Activated CD8-positive, alpha-beta memory T cell treated with anti-CD3 and anti-CD28 coated beads for 1 hour (primary cell): ENCODE measurements around the gene SSUH2.
"Not testable (repeated sequence)": the region's sequence is repeated elsewhere in the genome, so short reads cannot be mapped to it uniquely, and the experiment has no call there.

Source experiments
- DNase-seq, 2 donors: peaks; one replicate each; pipeline ENCODE4 v3.0.0-alpha.2; 2020; ENCODE audit warnings: low read depth in 1 of 2; ENCODE audit errors: extremely low read depth in 1 of 2

The SSUH2 gene

DNA sequence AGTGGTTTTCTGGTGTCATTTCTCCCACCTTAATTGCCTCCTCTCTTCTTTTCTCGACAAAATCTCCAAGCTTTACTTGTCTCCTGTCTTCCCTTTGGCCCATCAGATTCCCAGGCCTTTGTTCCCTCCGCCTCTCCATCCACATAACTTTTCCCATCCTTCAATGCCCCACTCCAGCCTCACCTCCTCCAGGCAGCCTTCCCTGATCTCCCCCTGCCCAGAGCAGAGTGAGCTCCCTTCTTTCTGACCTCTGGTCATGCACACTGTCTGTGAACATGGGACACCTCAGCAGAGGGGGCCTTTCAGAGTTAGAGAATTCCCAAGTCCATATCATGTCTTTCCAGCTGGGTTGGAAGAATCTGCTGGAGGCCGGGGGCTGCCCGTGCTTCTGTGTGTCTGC is 14.6 kb upstream of the SSUH2 start:
- DNase-seq = no peak

DNA sequence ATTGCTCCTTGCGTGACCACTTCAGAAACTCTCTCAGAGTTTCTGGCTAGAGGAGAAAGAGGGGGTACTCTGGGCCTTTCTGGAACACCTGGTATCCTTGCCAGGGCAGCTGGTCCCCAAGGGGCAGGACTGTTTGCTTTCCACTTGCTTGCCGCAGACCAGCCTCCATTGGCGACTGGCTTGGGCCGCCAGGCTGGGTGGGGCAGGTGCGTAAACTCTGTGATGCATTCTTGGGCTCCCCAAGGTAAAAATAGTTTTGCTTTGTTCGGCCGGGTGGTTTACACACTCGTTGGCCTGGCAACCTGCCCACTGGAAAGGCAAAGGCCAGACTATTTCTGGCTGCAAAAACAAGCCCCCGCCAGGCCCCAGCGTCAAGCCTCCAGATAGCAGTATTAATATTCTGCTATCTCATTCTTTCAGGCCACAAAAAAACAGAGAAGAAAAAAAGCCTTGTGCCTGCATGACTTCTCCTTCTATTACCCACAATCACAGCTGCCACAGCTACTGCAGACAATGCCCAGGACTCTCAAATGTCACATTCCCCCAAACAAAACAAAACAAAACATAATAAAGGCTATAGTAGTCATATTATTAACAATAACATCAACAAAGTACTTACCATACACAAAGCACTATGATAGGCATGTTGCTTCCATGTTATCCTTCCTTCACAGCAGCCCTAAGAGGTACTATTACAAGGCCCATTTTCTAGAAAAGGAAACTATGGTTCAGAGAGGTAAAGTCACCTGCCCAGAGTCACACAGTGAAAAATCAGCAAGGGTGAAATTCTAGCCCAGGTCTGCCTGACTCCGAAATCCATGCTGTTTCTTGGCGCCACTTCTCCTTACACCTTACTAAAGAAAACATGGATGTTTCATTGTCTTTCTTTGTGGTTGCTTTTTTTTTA is 14.0 kb upstream of the SSUH2 start:
- no peak for DNase-seq

DNA sequence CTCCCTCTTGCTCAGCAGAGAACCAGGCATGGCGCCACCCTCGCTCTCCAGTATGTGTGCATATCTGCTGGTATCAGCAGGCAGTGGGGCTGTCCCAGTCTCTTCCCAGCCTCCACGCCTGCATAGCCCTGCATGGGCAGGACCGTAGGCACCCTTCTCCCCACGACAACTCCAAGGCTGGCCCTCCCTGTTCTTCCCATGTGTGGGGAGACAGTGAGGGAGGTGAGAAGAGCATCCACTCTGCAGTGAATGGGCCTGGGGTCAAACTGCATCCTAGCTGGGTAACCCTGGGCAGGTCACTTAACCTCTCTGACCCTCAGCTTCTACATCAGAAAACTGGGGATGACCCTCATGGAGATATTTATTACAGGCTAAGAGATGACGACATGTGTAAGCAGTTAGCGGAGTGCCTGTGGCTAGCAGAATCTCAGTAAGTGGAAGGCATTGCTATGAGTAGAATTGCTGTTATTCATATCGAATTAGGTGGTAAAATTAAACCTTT is 13.3 kb upstream of the SSUH2 start:
- no peak for DNase-seq

DNA sequence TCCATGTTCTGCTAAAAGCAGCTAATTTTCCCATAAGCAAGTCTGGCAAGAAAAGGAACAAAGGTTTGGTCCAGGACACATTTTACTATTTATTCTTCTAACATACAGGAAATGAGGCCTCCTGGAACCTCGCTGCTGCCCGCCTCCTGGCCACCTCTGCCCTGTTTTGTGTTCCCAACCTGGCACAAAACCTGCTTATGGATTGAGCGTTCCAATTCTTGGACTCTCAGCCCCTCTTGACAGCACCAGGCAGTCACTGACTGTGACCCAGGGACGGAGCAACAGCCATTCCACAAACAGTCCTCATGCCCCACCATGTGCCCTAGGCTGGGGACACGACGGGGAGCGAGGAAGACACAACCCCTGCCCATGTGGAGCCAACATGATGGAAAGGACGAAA is 11.6 kb upstream of the SSUH2 start:
- no peak for DNase-seq

DNA sequence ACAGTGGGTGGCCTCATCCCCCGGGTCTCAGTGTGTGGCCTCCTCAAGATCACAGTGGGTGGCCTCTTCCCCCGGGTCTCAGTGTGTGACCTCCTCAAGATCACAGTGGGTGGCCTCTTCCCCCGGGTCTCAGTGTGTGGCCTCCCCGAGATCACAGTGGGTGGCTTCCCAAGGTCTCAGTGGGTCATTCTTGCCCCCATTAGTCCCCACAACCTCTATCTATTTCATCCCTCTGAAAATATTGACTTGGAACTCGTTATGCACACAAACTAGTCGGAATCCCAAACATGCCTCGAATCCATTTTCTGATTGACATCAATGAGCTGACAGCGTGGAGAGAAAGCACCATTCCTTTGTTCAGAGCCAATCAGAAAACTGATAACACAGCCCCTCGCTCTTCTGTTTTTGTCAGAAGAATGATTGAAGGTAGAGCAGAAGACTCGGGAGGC is 10.8 kb upstream of the SSUH2 start:
- DNase-seq = no peak

DNA sequence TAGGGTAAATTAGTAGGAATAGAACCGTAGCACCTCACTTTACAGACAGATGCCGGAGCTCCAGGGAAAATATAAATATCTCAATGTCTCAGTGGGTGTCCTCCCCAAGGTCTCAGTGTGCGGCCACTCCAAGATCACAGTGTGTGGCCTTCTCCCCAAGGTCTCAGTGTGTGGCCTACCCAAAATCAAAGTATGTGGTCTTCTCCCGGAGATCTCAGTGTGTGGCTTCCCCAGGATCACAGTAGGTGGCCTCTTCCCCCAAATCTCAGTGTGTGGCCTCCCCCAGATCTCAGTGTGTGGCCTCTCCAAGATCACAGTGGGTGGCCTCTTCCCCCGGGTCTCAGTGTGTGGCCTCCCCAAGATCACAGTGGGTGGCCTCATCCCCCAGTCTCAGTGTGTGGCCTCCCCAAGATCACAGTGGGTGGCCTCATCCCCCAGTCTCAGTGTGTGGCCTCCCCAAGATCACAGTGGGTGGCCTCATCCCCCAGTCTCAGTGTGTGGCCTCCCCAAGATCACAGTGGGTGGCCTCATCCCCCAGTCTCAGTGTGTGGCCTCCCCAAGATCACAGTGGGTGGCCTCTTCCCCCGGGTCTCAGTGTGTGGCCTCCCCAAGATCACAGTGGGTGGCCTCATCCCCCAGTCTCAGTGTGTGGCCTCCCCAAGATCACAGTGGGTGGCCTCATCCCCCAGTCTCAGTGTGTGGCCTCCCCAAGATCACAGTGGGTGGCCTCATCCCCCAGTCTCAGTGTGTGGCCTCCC is 10.2 kb upstream of the SSUH2 start:
- not testable (repeated sequence) for DNase-seq

DNA sequence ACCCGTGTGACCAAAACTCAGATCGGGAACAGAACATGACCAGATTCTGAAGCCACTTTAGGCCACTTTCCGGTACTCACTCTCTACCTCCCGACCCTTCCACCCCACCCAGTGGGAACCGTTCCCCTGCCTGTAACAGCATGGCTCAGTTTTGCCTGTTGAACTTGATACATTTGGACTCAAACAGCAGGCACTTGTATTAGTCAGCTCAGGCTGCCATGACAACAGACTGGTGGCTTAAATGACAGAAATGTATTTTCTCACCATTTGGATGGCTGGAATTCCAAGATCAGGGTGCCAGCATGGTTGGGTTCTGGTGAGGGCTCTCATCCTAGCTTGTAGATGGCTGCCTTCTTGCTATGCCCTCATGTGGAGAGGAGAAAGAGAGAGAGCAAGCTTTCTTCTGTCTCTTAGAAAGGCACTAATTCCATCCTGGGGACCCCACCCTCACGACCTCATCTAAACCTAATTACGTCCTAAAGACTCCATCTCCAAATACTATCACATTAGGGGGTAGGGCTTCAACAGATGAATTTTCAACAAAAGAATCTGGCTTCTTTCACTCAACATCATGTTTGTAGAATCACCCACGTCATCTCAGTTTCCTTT is 9.3 kb upstream of the SSUH2 start:
- no peak for DNase-seq

DNA sequence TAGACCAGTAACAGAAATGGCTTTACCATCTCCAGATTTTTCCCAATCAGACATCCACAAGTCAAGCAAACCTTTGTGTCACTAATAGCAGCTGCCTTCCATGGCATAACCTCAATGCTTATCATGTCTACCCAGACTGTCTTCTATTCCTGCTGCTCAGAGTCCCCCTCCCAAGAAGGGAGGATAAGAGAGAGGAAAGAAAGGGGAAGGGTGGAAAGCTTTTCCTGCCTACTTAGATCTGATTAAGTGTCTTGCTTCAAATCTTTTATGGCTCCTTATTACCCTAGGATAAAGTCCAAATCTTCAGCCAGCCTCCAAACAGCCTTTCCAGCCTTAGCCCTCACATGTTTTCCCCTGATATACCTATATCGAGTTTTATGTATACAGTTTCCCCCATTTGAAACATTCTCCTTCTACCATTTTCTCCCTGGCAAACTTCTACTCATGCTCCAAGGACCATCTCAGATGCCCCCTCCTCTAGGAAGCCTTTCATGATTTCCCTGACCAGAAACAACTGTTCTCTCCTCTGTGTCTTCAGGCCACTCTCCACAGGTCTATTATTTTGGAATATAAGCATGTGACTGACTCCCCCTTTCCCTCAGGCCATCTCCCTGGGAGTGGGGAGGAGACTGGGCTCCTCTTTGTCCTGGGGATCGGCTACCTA is 7.9 kb upstream of the SSUH2 start:
- no peak for DNase-seq

DNA sequence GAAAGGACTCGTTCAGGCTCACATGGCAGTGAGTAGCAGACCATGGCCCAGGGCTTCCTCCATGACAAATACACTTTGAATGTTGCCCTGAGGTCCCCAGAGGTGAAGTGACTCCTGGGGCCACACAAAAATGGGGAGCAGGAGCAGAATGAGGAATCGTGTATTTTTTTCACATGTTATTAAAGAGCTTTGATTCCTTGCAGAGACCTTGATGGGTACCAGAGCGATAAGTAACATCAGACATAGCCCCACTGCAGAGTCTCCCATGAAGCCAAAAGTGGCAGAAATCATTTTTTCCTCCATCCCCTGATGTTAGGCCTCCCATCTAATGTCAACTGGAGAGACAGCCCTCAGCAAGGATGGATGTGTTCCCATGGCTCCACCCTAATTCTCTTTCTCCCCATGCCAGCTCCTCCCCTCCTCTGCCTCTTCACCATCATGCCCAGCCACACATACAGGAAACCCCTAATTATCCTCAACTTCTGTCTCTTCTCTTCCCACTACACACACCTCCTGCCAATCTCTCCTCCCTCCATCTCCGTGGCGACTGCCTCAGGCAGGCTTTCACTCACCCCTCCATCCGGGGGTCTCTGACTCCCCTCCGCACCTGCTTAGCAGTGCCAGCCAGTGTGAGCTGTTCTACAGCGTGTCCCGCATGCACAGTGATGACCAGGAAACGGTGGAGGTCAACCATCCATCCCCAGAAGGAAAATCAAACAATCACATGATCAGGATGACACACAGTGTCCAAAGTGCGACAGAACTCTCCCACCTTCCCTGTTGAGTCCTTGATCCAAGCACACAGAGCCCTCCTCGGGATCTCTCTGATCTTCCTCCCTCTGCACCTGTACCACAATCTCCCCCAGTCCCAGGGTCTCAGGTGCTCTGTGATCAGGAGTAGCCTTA is 7.1 kb upstream of the SSUH2 start:
- DNase-seq = no peak

DNA sequence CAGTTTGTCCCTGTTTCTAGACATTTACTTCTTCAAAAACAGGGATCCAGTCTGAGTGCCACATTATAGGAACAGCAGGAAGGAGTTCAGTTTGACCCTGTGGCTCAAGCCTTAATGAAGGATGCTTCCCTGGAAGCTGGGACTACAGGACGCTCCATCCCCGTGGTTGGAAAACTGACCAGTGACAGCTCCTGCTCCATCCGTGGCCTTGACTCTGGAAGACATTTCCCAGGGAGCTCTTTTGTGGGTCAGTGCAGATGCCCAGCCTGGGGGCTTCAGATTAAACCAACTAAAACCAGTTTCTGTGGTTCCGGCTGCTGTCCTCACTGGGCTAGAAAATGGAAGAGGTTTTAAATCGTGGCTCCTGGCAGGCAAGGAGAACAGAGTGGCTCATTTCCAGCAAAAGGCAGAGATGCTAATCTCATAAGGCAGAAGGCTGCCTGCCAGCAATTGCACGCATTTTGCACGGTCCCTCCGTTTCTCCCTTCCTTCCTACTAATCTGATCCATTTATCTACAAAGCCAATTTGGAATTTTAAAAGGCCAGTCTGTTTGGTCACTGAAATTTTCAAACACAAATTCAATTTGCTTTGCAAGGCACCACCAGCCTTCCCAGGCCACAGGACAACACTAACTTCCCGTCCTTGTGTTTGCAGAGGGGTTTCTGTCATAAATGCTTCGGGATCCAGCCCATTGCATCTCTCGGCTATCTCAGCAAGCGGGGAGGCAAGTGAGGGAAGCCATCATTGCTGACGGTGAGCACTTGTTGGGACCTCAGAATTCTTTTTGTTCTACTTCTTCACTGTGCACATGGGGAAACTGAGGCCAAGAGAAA is 6.2 kb upstream of the SSUH2 start:
- DNase-seq = no peak

DNA sequence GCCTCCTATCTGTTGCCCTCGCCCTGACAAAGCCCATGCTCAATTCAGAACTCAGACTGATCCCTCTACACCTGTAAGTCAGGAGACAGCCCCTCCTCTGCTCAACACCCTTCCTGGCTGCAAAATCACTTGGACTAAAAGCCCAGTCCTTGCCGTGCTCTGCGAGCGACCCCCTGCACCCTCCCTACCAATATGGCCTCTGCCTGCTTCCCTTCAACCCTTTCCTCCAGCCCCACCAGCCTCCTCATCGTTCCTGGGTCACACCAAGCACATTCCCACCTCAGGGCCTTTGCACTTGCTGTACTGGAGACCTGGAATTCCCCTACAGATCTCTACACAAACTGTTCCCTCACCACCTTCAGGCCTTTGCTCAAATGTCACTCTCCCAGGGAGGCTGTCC is 5.2 kb upstream of the SSUH2 start:
- no peak for DNase-seq

DNA sequence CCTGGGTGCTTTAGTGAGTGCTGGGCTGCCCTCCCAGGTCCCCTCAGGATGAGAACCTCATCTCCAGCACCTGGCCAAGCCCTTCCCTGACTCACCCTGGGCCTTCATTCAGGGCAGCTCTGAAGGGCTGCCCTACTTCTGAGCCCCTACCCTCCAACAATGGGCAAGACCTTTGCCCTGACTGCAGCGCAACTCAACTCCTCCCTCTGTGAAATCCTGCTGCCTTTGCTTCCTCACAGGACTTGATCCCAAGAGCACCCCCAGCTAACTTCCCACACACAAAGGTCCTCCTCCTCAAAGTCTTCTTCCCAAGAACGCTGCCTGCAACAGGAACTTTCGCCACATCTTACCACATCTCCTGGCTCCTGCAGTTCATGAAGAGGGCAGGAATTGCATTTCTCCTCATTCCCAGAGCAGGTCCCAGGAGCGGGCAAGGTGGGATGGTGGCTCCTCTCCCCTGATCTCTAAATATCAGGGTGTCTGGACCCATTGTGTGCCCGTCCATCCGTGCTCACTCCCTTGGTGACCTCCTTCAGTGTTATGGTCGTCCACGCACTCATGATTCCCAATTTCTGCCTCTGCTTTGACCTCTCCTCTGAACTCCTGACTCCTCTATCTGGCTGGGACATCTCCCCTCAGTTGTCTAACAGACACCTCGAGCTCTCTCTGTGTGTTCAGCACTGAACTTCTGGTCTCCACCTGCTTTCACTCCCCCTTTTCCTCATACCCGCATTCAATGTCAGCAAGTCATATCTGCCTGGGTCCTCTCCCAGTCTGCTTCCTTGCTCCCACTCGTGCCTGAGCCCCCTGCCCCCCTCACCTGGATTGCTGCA is 4.5 kb upstream of the SSUH2 start:
- no peak for DNase-seq

DNA sequence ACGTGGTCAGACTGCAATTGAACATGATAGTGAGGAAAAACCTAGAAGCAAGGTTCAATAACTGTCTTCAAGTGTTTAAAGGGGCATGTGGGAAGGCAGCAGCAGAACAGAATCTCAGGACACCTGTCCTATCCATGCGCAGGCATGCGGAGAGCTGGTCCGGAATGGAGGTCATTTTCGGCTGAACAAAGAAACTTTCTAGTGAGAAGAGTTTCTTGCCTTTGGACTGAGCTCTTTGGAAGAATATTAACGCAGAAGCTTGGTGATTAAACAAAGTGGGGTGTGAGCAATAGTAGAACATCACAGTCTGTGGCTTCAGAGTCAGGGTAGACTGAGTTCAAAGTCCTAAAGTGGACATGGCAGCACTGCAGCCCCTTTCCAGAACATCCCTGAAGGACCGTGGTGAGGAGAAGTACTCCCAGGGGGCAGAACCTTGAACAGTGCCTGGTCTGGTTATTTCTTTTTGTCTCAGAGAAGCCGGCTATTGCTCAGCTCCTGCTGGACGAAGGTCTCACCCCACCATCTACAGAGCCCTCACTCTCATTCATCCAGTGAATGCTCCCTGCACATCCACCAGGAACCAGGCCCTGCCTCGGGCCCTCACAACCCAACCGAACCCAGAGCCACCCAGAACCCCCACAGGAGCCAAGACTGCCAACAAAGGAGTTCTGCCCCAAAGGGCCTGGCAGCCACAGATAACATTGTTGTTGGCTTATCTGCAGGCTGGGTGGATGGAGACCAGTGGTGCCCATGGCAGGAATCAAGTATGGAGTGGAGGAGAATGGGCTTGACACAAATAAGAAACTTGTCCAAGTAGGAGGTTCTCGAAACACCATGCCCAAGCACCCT is 2.8 kb upstream of the SSUH2 start:
- no peak for DNase-seq

DNA sequence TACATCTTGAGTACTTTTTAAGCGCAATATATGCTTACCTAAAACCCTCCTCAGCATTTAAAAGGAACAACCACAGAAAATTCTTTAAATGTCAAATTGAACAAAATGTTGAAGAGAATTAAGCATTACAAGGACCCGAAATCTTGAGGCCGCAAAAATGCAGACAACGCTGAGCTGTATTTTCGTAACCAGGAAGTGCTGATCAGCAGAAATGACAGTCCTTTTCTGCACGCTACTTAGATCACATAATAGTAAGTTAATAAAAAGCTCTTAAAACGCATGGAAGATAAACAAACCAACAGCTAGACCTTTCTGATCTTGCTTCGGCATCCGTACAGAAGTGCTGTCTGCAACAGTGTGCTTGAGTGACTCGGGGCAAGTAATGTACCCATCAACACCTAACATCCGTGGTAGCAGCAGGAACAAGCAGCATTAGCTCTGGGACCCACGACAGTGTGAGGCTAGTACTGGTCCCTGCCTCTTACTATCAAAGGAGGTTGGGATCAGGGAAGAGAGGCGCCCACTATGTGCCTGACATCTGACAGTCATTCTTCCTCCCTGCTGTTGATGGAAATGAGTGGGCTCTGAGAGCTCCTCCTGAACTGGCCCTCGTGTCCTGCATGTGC is 1.8 kb upstream of the SSUH2 start:
- no peak for DNase-seq

DNA sequence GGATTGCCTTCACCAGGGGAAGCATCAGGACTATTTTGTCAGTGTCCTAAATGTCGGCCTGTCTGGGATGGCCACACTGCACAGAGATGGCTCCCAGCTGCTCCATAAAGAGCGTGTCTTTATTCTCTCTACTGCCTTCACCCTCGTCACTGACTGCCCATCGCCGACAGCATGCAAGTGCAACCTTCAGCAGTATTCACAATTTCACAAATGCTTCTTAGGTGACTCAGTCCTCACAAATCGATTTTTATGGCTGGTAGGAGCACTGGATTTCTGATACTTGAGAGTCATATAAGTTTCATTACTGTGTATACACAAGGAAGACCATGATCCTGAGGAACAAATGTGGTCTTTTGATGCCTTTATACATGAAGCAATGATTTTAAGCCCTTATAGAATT is 1.1 kb upstream of the SSUH2 start:
- no peak for DNase-seq

DNA sequence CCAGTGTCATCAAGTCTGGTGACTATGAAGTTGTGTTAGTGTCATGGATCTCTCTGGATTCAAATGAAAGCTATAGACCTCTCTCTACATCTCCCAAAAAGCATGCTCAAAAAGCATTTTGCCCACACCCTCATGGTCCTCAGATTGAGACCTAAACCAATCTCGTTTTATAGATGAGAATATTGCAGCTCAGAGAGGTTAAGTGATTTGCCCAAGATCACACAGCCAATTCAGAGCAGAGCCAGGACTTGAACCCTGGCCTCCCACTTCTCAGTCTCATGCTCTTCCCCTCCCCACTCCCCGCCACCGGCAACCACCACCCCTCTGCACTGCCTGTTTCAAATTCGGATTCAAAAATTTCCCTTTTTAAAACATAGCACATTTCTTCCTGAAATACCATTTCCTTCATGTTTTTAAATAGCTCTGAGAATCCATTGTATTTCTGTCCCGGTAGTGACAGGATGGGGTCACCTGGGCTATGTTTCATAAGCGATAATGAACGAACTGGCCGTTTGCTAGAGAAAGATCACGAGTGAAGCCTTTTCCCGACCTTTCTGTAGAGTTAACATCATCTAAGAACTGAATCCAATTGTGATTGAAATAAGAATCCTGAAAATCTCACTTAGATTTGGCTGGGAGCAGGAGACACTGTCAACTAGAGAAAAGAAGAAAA is 769 bp downstream of the SSUH2 start:
- DNase-seq = no peak
